Activated CD8-positive, alpha-beta memory T cell treated with anti-CD3 and anti-CD28 coated beads, Interleukin-2, amount 50 U/mL, for 48 hours (primary cell): Measurements from ENCODE around the gene KCNT1.

Source experiments
- DNase-seq: peaks from one replicate; pipeline ENCODE4 v3.0.0-alpha.2; 2020

The KCNT1 gene

DNA sequence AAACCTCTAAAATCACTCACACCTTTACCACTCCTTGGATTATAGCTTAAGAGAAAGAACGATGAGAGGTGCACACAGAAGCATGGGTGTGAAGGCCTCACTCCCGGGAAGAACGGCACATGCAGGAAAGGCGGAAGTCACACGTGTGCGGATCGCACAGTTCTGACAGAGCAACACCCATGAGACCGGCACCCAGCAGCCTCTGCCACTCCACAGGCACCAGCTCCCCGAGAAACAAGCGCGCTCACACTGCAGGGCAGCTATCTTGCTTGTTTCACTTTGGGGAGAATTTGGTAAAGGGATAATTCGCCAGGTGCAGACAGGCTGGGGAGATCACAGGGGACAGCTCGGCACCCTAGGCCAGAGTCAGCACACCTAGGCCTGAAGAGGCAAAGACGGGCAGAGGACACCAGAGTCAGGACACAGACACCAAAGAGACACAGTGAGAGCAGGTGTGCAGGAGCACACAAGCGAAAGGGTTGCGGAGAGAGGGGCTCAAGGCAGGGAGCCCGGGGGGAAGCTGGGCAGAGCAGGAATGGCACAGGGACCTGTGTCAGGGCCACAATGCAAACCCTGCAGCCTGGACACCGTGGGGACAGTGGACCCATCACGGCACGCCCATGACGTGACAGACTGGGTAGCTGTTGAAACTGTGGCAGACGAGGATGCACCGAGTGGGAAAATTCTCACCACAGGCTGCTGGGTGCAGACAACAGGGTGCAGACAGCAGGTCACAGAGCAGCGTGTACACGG, 123.6 kb downstream of the KCNT1 start:
- DNase-seq = no peak

DNA sequence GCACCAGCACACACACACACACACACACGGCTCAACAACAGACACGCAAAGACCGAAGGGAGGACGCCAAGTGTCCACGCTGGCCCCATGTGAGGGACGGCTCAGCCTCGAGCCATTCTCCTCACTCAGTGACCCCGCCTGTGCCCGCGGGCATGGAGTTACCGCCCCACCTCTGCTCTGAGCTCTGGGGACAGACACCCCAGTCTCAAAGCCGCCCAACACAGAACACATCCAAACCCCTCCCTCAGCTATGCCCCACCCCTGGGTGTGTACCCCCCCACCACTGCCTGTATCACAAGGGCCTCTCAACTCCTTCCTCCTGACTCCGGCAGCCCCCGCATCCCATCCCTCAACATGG, 124.2 kb downstream of the KCNT1 start:
- no peak for DNase-seq

DNA sequence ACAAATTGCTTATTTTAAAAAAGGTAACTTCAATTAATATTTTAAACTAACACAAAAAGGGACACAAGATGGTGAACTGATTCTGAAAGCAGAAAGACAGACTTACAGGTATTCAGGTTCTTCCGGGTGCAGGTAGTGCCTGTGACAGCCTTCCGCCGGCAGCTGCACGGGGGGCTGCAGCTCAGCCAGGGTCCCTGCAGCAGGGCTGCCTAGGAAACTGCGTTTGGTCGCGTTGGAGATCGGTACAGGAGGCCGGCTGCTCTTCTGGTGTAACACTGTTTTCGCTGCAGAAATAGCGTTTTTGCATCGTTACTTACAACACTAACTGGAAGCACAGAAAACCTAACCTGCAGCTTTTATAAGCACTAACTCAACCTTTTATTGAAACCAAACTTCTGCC, 125.3 kb downstream of the KCNT1 start:
- no peak for DNase-seq

DNA sequence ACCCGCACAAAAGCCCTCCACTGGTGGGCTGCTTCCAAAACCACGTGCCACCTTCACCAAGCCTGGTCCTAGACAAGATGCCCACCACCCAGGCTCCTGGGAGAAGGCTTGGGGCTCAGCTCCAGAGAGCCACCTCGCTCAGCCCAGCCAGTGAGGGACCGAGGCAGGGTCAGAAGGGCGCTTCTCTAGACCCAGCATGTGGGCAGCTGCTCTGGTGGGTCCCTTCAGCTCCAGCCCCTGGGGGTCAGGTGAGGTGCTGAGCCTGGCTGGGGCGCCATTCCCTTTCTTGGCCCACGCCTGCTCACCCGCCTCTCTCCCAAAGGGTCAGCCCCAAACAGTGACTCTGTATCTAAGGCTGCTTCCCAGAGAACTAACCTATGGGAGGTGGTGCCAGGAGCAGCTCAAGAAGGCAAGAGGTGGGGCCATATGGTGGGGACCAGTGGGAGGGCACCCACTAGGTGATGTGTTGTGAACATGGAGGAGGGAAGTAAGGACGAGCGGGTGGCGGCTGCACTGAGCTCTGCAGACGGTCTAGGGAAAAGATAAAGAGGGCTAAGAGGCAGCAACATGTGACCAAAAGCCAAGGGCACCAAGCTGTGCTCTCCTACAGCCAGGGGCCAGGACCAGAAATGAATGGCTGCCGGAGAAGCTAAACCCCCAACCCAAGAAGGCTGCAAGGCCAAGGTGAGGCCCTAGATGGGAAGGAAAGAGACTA, 126.0 kb downstream of the KCNT1 start:
- DNase-seq = no peak

DNA sequence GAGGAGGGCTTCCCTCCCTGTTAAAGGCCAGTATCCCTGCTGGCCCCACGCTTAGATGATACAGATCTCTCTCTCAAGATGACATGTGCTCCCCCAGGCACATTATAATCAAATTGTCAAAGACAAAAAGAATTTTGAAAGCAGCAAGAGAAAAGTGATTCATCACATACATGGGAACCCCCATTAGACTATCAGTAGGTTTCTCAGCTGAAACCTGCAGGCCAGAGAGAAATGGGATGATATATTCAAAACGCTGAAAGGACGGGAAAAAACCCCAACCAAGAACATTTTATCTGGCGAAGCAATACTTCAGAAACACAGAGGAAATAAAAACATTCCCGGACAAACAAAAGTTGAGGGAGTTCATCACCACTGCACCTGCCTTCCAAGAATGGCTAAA, 126.7 kb downstream of the KCNT1 start:
- no peak for DNase-seq

DNA sequence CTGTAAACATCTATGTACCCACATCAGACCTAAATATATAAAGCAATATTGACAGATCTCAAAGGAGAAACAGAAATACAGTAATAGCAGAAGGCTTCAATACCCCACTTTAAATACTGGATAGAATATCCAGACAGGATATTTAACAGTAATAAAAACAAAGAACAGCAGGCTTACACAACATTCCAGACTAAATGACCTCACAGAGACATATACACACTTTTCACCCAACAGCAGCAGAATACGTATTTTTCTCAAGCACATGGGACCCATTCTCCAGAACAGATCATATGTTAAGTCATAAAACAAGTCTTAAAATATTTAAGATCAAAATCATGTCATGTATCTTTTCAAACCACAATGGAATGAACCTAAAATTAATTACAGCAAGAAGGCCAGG, 128.5 kb downstream of the KCNT1 start:
- DNase-seq = no peak

DNA sequence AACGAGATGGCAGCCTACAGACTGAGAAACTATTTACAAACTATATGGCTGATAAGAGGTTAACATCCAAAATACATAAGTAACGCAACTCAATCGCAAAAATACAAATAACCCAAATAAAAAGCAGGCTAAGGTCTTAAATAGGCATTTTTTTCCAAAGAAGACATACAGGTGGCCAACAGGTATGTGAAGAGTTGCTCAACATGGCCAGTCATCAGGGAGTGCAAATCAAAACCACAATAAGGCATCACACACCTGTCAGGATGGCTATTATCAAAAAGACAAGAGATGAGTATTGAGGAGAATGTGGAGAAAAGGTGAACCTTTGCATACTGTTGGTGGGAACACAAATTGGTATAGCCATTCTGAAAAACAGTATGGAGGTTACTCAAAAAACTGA, 131.9 kb downstream of the KCNT1 start:
- DNase-seq = no peak

DNA sequence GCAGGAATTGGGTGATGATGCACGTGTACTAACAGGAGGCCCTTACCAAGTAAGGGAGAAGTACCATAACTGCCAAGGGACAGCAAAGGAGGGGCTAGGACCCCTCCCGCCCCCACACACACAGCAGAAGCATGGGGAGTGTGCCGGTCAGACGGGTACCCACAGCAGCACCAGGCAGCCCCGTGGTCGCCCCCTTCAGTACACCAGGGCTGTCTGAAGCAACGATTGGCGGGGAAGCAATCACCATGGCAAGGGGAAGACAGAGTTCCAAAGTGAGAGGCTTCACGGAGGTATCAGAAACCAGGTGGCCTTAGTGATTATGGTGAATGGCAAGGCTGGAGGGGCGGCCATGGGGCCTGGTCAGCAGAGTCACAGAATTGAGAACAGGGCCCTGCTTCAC, 133.1 kb downstream of the KCNT1 start:
- no peak for DNase-seq

DNA sequence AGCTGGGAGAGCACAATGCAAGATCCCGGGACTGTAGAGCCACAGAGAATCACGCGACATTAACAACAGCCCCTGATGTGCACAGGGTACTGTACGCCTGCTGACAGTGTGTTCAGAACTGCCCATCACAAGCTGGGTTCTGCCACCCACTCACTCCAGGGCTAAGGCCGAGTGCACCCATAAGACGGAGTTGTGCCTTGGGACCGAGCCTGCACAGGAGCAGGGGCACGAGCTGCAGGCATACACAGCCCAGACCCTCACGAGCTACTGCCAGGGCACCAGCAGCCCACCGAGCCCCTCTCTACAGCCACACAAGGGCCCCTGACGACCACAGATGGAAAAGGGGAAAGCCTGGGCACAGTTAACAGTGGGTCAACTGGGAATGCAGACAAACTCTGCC, 137.5 kb downstream of the KCNT1 start:
- DNase-seq = no peak

DNA sequence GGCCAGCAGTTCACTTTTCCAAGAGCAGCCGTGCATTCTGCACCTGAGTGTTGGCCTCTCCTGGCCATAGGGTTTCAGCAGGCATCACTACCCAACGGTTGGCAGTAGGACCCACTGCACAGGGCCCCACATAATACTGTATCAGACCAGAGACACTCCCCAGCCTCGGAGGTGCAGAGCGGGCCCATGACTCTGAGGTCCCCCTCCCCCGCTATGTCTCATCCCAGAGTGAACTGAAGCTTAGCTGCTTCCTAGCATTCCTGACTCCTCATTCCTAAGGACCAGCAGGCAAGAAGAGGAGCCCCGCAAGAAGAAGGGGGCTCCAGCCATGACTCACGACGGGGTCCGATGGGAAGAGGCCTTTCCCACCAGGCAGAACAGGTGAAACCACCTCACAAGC, 138.1 kb downstream of the KCNT1 start:
- no peak for DNase-seq

DNA sequence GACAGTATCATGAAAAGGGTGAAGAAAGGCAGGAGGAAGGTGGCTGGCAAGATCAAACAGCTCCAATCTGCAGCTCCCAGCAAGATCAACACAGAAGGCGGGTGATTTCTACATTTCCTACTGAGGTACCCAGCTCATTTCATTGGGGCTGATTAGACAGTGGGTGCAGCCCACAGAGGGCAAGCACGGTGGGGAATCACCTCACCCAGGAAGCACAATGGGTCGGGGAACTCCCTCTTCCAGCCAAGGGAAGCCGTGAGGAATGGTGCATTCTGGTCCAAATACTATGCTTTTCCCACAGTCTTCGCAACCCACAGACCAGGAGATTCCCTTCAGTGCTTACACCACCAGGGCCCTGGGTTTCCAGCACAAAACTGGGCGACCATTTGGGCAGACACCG, 138.6 kb downstream of the KCNT1 start:
- no peak for DNase-seq
